ENCODE results near the gene TEX2.

DNA sequence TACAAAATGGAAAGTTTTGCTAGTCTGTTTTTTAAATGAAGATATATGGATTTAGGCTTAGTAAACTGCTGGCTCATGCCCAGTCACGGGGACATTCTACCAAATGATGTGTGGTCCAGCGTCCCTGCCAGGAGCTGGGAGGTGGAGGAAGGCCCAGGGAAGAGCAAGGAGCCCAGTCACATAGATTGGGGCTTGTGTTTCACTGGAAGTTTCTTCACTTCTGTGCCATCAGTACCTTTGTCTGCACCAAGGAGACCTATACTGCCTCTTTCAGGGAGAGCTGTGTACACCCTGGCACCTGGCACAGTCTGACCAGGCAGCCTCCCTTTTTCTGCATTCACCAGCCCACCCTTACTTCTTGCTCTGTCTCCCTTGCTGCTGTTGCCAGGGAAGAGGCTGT, 100.5 kb downstream of the TEX2 start:
- TF ChIP-seq, protein P1, sequence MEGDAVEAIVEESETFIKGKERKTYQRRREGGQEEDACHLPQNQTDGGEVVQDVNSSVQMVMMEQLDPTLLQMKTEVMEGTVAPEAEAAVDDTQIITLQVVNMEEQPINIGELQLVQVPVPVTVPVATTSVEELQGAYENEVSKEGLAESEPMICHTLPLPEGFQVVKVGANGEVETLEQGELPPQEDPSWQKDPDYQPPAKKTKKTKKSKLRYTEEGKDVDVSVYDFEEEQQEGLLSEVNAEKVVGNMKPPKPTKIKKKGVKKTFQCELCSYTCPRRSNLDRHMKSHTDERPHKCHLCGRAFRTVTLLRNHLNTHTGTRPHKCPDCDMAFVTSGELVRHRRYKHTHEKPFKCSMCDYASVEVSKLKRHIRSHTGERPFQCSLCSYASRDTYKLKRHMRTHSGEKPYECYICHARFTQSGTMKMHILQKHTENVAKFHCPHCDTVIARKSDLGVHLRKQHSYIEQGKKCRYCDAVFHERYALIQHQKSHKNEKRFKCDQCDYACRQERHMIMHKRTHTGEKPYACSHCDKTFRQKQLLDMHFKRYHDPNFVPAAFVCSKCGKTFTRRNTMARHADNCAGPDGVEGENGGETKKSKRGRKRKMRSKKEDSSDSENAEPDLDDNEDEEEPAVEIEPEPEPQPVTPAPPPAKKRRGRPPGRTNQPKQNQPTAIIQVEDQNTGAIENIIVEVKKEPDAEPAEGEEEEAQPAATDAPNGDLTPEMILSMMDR (IDR thresholded peaks at IDR 0.05) = no peak
- no peak for TF ChIP-seq POLR2AphosphoS5 (IDR thresholded peaks at IDR 0.05)
- TF ChIP-seq EP300 (IDR thresholded peaks at IDR 0.05) = no peak
- TF ChIP-seq POLR2A (IDR thresholded peaks at IDR 0.05) = no peak
